Activated naive CD8-positive, alpha-beta T cell (primary cell): ENCODE results near the gene POLR3E.
"Not testable (repeated sequence)": the region's sequence is repeated elsewhere in the genome, so short reads cannot be mapped to it uniquely, and the experiment has no call there.

Source experiments
- H3K27ac Mint-ChIP-seq: one replicate; pipeline ENCODE4 v1.8.0; 2021; ENCODE audit warnings: mixed read lengths
- H3K27me3 Mint-ChIP-seq: one replicate; pipeline ENCODE4 v1.8.0; 2021; ENCODE audit warnings: mixed read lengths
- H3K36me3 Mint-ChIP-seq: one replicate; pipeline ENCODE4 v1.8.0; 2021; ENCODE audit warnings: mixed read lengths
- H3K4me1 Mint-ChIP-seq: one replicate; pipeline ENCODE4 v1.8.0; 2021; ENCODE audit warnings: low read depth, mixed read lengths
- H3K4me3 Mint-ChIP-seq: one replicate; pipeline ENCODE4 v1.8.0; 2021; ENCODE audit warnings: mild to moderate bottlenecking, mixed read lengths
- H3K9me3 Mint-ChIP-seq: one replicate; pipeline ENCODE4 v1.8.0; 2021; ENCODE audit warnings: low read depth, mixed read lengths

The POLR3E gene

GRCh38 chr16:22328081-22328725 is 31.0 kb downstream of the POLR3E start:
- no peaks in the 10 kb centered on the region for H3K27me3 Mint-ChIP-seq
- H3K36me3 Mint-ChIP-seq, result peaks cover 20% of the 10 kb centered on the region
- H3K4me3 Mint-ChIP-seq, result no peak overlapping the region

GRCh38 chr16:22329199-22329695 is 32.0 kb downstream of the POLR3E start:
- no peaks in the 10 kb centered on the region for H3K9me3 Mint-ChIP-seq
- H3K4me3 Mint-ChIP-seq, result no peak overlapping the region
- peaks cover 24% of the 10 kb centered on the region for H3K4me1 Mint-ChIP-seq
- peaks cover 28% of the 10 kb centered on the region for H3K36me3 Mint-ChIP-seq
- H3K27me3 Mint-ChIP-seq, result no peaks in the 10 kb centered on the region
- H3K27ac Mint-ChIP-seq, result no peak overlapping the region

More at GRCh38 chr16:22328081-22328725, 31.0 kb downstream of the POLR3E start:
- no peaks in the 10 kb centered on the region for H3K9me3 Mint-ChIP-seq
- no peak overlapping the region for H3K27ac Mint-ChIP-seq
- H3K4me1 Mint-ChIP-seq, result peaks cover 21% of the 10 kb centered on the region

GRCh38 chr16:22330326-22330725 is 33.1 kb downstream of the POLR3E start:
- Mint-ChIP-seq H3K27me3 (no peaks in the 10 kb centered on the region), H3K4me3 (no peak overlapping the region), H3K36me3 (peaks cover 36% of the 10 kb centered on the region), H3K27ac (peak overlapping the region; percentile 58), H3K9me3 (no peaks in the 10 kb centered on the region), H3K4me1 (peaks cover 29% of the 10 kb centered on the region)

GRCh38 chr16:22333457-22333994 is 36.3 kb downstream of the POLR3E start:
- H3K27ac Mint-ChIP-seq, result peak overlapping the region; percentile 29
- no peak overlapping the region for H3K4me3 Mint-ChIP-seq
- no peaks in the 10 kb centered on the region for H3K27me3 Mint-ChIP-seq
- peaks cover 59% of the 10 kb centered on the region for H3K36me3 Mint-ChIP-seq
- H3K9me3 Mint-ChIP-seq, result peaks cover 14% of the 10 kb centered on the region
- peaks cover 37% of the 10 kb centered on the region for H3K4me1 Mint-ChIP-seq

- Mint-ChIP-seq H3K27ac (no peak overlapping the region), H3K4me3 (no peak overlapping the region), H3K9me3 (peaks cover 18% of the 10 kb centered on the region), H3K36me3 (peaks cover 61% of the 10 kb centered on the region), H3K4me1 (peaks cover 32% of the 10 kb centered on the region), H3K27me3 (no peaks in the 10 kb centered on the region)
Observed at GRCh38 chr16:22335668-22336246, 38.5 kb downstream of the POLR3E start.

- no peak overlapping the region for H3K4me3 Mint-ChIP-seq
- no peaks in the 10 kb centered on the region for H3K27me3 Mint-ChIP-seq
- peaks cover 61% of the 10 kb centered on the region for H3K36me3 Mint-ChIP-seq
- H3K27ac Mint-ChIP-seq, result peak overlapping the region; percentile 78
- peaks cover 18% of the 10 kb centered on the region for H3K9me3 Mint-ChIP-seq
- H3K4me1 Mint-ChIP-seq, result peaks cover 28% of the 10 kb centered on the region
Observed at GRCh38 chr16:22336581-22336980, 39.4 kb downstream of the POLR3E start.

GRCh38 chr16:22337045-22337444 is 39.8 kb downstream of the POLR3E start:
- Mint-ChIP-seq H3K27ac (peak overlapping the region; percentile 78), H3K36me3 (peaks cover 59% of the 10 kb centered on the region), H3K4me1 (peaks cover 31% of the 10 kb centered on the region)

GRCh38 chr16:22337849-22338635 is 40.8 kb downstream of the POLR3E start:
- Mint-ChIP-seq H3K27ac (peak overlapping the region; percentile 55), H3K4me1 (peaks cover 35% of the 10 kb centered on the region), H3K4me3 (peak overlapping the region; percentile 1)

More at GRCh38 chr16:22337045-22337444, 39.8 kb downstream of the POLR3E start:
- Mint-ChIP-seq H3K4me3 (no peak overlapping the region), H3K9me3 (peaks cover 18% of the 10 kb centered on the region), H3K27me3 (no peaks in the 10 kb centered on the region)

GRCh38 chr16:22340945-22341344 is 43.7 kb downstream of the POLR3E start:
- Mint-ChIP-seq H3K27ac (no peak overlapping the region), H3K4me1 (peaks cover 32% of the 10 kb centered on the region), H3K36me3 (peaks cover 44% of the 10 kb centered on the region), H3K4me3 (no peak overlapping the region), H3K27me3 (no peaks in the 10 kb centered on the region), H3K9me3 (peaks cover 18% of the 10 kb centered on the region)

More at GRCh38 chr16:22337849-22338635, 40.8 kb downstream of the POLR3E start:
- Mint-ChIP-seq H3K36me3 (peaks cover 62% of the 10 kb centered on the region), H3K27me3 (no peaks in the 10 kb centered on the region), H3K9me3 (peaks cover 18% of the 10 kb centered on the region)

GRCh38 chr16:22342082-22342481 is 44.9 kb downstream of the POLR3E start:
- H3K4me3 Mint-ChIP-seq, result no peak overlapping the region
- peak overlapping the region; percentile 68 for H3K27ac Mint-ChIP-seq
- H3K4me1 Mint-ChIP-seq, result peaks cover 32% of the 10 kb centered on the region
- H3K36me3 Mint-ChIP-seq, result peaks cover 35% of the 10 kb centered on the region
- H3K27me3 Mint-ChIP-seq, result no peaks in the 10 kb centered on the region
- peaks cover 8% of the 10 kb centered on the region for H3K9me3 Mint-ChIP-seq

- no peak overlapping the region for H3K4me3 Mint-ChIP-seq
- peaks cover 18% of the 10 kb centered on the region for H3K36me3 Mint-ChIP-seq
- peaks cover 25% of the 10 kb centered on the region for H3K4me1 Mint-ChIP-seq
- H3K27ac Mint-ChIP-seq, result peak overlapping the region; percentile 76
- no peaks in the 10 kb centered on the region for H3K27me3 Mint-ChIP-seq
- no peaks in the 10 kb centered on the region for H3K9me3 Mint-ChIP-seq
Observed at GRCh38 chr16:22346483-22346882, 49.3 kb downstream of the POLR3E start.

GRCh38 chr16:22347100-22347820 is 50.1 kb downstream of the POLR3E start:
- Mint-ChIP-seq H3K36me3 (peaks cover 17% of the 10 kb centered on the region), H3K27me3 (no peaks in the 10 kb centered on the region), H3K4me3 (no peak overlapping the region), H3K4me1 (peaks cover 26% of the 10 kb centered on the region), H3K27ac (peak overlapping the region; percentile 76), H3K9me3 (no peaks in the 10 kb centered on the region)

GRCh38 chr16:22348291-22348690 is 51.1 kb downstream of the POLR3E start:
- no peaks in the 10 kb centered on the region for H3K27me3 Mint-ChIP-seq
- no peak overlapping the region for H3K4me3 Mint-ChIP-seq
- H3K4me1 Mint-ChIP-seq, result peaks cover 31% of the 10 kb centered on the region
- H3K9me3 Mint-ChIP-seq, result no peaks in the 10 kb centered on the region
- H3K36me3 Mint-ChIP-seq, result peaks cover 9% of the 10 kb centered on the region
- H3K27ac Mint-ChIP-seq, result no peak overlapping the region

GRCh38 chr16:22351017-22351416 is 53.8 kb downstream of the POLR3E start:
- H3K9me3 Mint-ChIP-seq, H3K27me3 Mint-ChIP-seq, H3K27ac Mint-ChIP-seq, H3K4me3 Mint-ChIP-seq: not testable (repeated sequence)
- peaks cover 12% of the 10 kb centered on the region for H3K36me3 Mint-ChIP-seq
- peaks cover 51% of the 10 kb centered on the region for H3K4me1 Mint-ChIP-seq
